ENCODE results near the gene TSPAN4. TPM values are rescaled to one million over a fixed set of nuclear protein-coding genes. Genes with fewer than 3 reads are reported as not detected.

TSPAN4 gene
- total and polyA plus RNA-seq, 4 donors = 16.5 to 38.1 (median 30.4) TPM

DNA sequence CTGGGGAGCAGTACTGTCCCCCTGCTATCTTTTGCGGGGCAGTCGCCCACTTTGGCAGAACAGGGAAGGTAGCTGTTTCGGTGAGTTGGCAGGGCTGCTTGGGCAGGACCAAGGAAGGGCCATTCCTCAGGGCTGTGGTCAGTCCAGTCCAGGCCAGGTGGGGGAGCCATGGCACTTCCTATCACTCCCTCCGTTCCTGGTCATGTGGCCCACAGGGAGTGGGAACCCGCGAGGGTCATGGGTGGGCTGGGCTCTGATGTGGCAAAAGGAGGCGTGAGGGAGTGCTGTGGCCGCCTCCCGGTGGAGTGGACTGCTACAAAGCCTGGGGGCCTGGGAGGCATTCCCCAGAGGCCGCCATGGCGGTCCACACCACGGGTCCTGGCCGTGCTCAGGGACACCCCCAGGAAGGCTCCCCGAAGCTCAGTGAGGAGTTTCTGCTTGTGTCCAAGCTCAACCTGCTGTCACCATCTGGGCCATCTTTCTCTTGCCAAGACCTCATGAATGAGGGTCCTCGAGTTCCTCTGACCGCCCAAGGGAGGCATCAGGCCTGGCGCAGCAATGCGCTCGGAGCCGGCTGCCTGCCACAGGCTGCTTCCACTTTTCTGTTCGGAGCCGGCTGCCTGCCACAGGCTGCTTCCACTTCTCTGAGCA lies 56.0 kb downstream of the TSPAN4 start:
- no peaks in the 10 kb centered on the region for H3K27me3 ChIP-seq (ENCODE audit: control insufficient read depth in 4 of 4, insufficient read depth in 4 of 4, low read length in 3 of 4)
- no peak overlapping the region for H3K9ac ChIP-seq (ENCODE audit: low read depth in 1 of 2, low read length in 2 of 2)
- H3K9me3 ChIP-seq (ENCODE audit: control insufficient read depth in 4 of 4, low read length in 3 of 4) = no peaks in the 10 kb centered on the region
- peaks cover 25 to 56% (median 34%) of the 10 kb centered on the region in 4 donors for H3K36me3 ChIP-seq (ENCODE audit: control insufficient read depth in 4 of 4, insufficient read depth in 3 of 4, low read depth in 1 of 4, low read length in 3 of 4)
- DNase-seq (ENCODE audit: low spot score) = peak; percentile 56
- H3K4me1 ChIP-seq (ENCODE audit: control insufficient read depth in 4 of 4, insufficient read depth in 4 of 4, low read length in 3 of 4) = no peaks in the 10 kb centered on the region
- TF ChIP-seq FOXA1 (IDR thresholded peaks at IDR 0.05) (no peak), JUND (IDR thresholded peaks at IDR 0.05) (no peak), ZBTB33 (IDR thresholded peaks at IDR 0.05) (no peak), RAD21 (IDR thresholded peaks at IDR 0.05) (peak in 1 of 2 donors; percentile 74), YY1 (IDR thresholded peaks at IDR 0.05) (no peak)
- TF ChIP-seq, protein P1, sequence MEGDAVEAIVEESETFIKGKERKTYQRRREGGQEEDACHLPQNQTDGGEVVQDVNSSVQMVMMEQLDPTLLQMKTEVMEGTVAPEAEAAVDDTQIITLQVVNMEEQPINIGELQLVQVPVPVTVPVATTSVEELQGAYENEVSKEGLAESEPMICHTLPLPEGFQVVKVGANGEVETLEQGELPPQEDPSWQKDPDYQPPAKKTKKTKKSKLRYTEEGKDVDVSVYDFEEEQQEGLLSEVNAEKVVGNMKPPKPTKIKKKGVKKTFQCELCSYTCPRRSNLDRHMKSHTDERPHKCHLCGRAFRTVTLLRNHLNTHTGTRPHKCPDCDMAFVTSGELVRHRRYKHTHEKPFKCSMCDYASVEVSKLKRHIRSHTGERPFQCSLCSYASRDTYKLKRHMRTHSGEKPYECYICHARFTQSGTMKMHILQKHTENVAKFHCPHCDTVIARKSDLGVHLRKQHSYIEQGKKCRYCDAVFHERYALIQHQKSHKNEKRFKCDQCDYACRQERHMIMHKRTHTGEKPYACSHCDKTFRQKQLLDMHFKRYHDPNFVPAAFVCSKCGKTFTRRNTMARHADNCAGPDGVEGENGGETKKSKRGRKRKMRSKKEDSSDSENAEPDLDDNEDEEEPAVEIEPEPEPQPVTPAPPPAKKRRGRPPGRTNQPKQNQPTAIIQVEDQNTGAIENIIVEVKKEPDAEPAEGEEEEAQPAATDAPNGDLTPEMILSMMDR (IDR thresholded peaks at IDR 0.05; ENCODE audit: low read depth, low read length, missing input control) = peak; percentile 34
- no peak overlapping the region for H3K4me3 ChIP-seq (ENCODE audit: low read depth in 1 of 3, low read length in 3 of 3)
- 91% methylated on average over 22 of the region's 22 CpGs for WGBS
- H3K27ac ChIP-seq (ENCODE audit: low read depth in 1 of 2, low read length in 2 of 2) = no peak overlapping the region

DNA sequence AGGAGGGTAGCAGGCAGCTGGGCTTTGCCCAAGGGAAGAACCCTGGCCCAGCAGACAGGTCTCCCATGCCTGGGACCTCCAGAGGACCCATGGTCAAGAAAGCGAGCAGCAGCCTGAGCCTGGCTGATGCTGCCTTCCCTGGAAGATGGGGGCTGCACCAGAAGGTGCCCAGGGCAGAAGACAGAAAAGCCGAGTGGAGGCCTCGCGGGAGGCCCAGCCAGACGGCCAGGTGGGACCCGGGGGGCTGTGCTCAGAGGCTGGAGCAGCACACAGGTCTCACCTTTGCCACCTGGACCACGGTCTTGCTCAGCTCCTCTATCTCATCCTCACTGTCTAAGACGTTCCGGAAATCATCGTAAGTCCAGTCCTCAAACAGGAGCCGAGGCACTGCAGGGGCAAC lies 57.1 kb downstream of the TSPAN4 start:
- H3K4me3 ChIP-seq (ENCODE audit: low read depth in 1 of 3, low read length in 3 of 3) = no peak overlapping the region
- no peaks in the 10 kb centered on the region for H3K9me3 ChIP-seq (ENCODE audit: control insufficient read depth in 4 of 4, low read length in 3 of 4)
- DNase-seq (ENCODE audit: low spot score) = no peak
- H3K36me3 ChIP-seq (ENCODE audit: control insufficient read depth in 4 of 4, insufficient read depth in 3 of 4, low read depth in 1 of 4, low read length in 3 of 4) = peaks cover 27 to 66% (median 41%) of the 10 kb centered on the region in 4 donors
- no peaks in the 10 kb centered on the region for H3K4me1 ChIP-seq (ENCODE audit: control insufficient read depth in 4 of 4, insufficient read depth in 4 of 4, low read length in 3 of 4)
- 95% methylated on average over 11 of the region's 11 CpGs for WGBS
- TF ChIP-seq RXRA (IDR thresholded peaks at IDR 0.05) = no peak
- no peak for TF ChIP-seq NR2F2 (IDR thresholded peaks at IDR 0.05)
- no peak for TF ChIP-seq FOXA1 (IDR thresholded peaks at IDR 0.05)
- no peak for TF ChIP-seq HNF4G (IDR thresholded peaks at IDR 0.05)
- no peak for TF ChIP-seq TAF1 (conservative IDR thresholded peaks at IDR 0.05)
- TF ChIP-seq GABPA (IDR thresholded peaks at IDR 0.05 in 1 of 2, conservative IDR thresholded peaks at IDR 0.05 in 1 of 2) = no peak
- no peak for TF ChIP-seq JUND (IDR thresholded peaks at IDR 0.05)
- no peak for TF ChIP-seq ATF3 (IDR thresholded peaks at IDR 0.05)
- TF ChIP-seq FOXA2 (IDR thresholded peaks at IDR 0.05) = no peak
- no peak for TF ChIP-seq RAD21 (IDR thresholded peaks at IDR 0.05)
- TF ChIP-seq SP1 (IDR thresholded peaks at IDR 0.05) = no peak
- TF ChIP-seq, protein P2, sequence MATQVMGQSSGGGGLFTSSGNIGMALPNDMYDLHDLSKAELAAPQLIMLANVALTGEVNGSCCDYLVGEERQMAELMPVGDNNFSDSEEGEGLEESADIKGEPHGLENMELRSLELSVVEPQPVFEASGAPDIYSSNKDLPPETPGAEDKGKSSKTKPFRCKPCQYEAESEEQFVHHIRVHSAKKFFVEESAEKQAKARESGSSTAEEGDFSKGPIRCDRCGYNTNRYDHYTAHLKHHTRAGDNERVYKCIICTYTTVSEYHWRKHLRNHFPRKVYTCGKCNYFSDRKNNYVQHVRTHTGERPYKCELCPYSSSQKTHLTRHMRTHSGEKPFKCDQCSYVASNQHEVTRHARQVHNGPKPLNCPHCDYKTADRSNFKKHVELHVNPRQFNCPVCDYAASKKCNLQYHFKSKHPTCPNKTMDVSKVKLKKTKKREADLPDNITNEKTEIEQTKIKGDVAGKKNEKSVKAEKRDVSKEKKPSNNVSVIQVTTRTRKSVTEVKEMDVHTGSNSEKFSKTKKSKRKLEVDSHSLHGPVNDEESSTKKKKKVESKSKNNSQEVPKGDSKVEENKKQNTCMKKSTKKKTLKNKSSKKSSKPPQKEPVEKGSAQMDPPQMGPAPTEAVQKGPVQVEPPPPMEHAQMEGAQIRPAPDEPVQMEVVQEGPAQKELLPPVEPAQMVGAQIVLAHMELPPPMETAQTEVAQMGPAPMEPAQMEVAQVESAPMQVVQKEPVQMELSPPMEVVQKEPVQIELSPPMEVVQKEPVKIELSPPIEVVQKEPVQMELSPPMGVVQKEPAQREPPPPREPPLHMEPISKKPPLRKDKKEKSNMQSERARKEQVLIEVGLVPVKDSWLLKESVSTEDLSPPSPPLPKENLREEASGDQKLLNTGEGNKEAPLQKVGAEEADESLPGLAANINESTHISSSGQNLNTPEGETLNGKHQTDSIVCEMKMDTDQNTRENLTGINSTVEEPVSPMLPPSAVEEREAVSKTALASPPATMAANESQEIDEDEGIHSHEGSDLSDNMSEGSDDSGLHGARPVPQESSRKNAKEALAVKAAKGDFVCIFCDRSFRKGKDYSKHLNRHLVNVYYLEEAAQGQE (IDR thresholded peaks at IDR 0.05) = no peak
- no peak for TF ChIP-seq YY1 (IDR thresholded peaks at IDR 0.05)
- TF ChIP-seq, protein P1 (IDR thresholded peaks at IDR 0.05; ENCODE audit: low read depth, low read length, missing input control) = no peak
- TF ChIP-seq EGR1 (IDR thresholded peaks at IDR 0.05; ENCODE audit: low read depth in 2 of 2) = no peak
- H3K27ac ChIP-seq (ENCODE audit: low read depth in 1 of 2, low read length in 2 of 2) = no peak overlapping the region
- no peak overlapping the region for H3K9ac ChIP-seq (ENCODE audit: low read depth in 1 of 2, low read length in 2 of 2)
- no peaks in the 10 kb centered on the region for H3K27me3 ChIP-seq (ENCODE audit: control insufficient read depth in 4 of 4, insufficient read depth in 4 of 4, low read length in 3 of 4)
